SK-N-SH (cell line): Measurements from ENCODE around the gene KLHL22. TPM values are rescaled to one million over a fixed set of nuclear protein-coding genes. Genes with fewer than 3 reads are reported as not detected.
A peak's percentile ranks its signal among the peaks of the same experiment; 100 is the strongest.

Experiments used
- CTCF ChIA-PET: fragments of 300-600, 350-600 bp; formaldehyde crosslinking; extraction: SDS; loops from one replicate; lab custom pipeline; 2021; lab: Yijun Ruan, JAX
- POLR2A ChIA-PET: fragments of 350-600 bp; sonication (Branson Sonifier 250); formaldehyde crosslinking; extraction: SDS; loops from one replicate; lab custom pipeline; 2020; ENCODE audit warnings: antibody characterized with exemption, inconsistent platforms; lab: Yijun Ruan, JAX
- DNase-seq: peaks from one replicate; pipeline ENCODE4 v3.0.0; 2012
- H2AFZ ChIP-seq: fragments of 200-600 bp; sonication (generic); 2 replicates; pipeline ENCODE4 v1.8.1; 2016; ENCODE audit warnings: antibody characterized with exemption, mild to moderate bottlenecking, low read depth
- H3F3A ChIP-seq: fragments of 200-600 bp; sonication (generic); replicated peaks from 2 replicates; pipeline ENCODE3; 2016; ENCODE audit warnings: antibody characterized with exemption, mild to moderate bottlenecking; ENCODE audit not compliant: insufficient read depth
- H3K27ac ChIP-seq, 2 experiments: fragments of 200-500 bp in 1 of 2; fragments of 200-600 bp in 1 of 2; sonication (Bioruptor generic) in 1 of 2; sonication (generic), shearing (Covaris generic) in 1 of 2; 2 replicates each; pipeline versions ENCODE4 v1.5.1 to v1.6.1; 2014 to 2016; ENCODE audit warnings: low read depth in 2 of 2, inconsistent platforms in 1 of 2, low read length in 1 of 2, mild to moderate bottlenecking in 1 of 2, mixed read lengths in 1 of 2
- H3K27me3 ChIP-seq: fragments of 200-600 bp; sonication (generic), shearing (Covaris generic); 2 replicates; pipeline ENCODE4 v1.6.1; 2016; ENCODE audit warnings: mixed run types; ENCODE audit not compliant: insufficient read depth
- H3K36me3 ChIP-seq, 2 experiments: fragments of 200-500 bp in 1 of 2; fragments of 200-600 bp in 1 of 2; sonication (Bioruptor generic) in 1 of 2; sonication (generic) in 1 of 2; replicated peaks in 1 of 2; 2 replicates each; pipeline versions ENCODE3 to v1.5.1; 2014 to 2016; ENCODE audit warnings: low read length in 1 of 2, mild to moderate bottlenecking in 1 of 2; ENCODE audit not compliant: insufficient read depth in 2 of 2, control insufficient read depth in 1 of 2
- H3K4me1 ChIP-seq, 2 experiments: fragments of 200-500 bp in 1 of 2; fragments of 200-600 bp in 1 of 2; sonication (Bioruptor generic) in 1 of 2; sonication (generic), shearing (Covaris generic) in 1 of 2; 2 replicates each; pipeline versions ENCODE4 v1.5.1 to v1.6.1; 2014 to 2016; ENCODE audit warnings: low read depth in 1 of 2, low read length in 1 of 2, mixed run types in 1 of 2; ENCODE audit not compliant: insufficient read depth in 2 of 2, control insufficient read depth in 1 of 2
- H3K4me2 ChIP-seq: fragments of 200-600 bp; sonication (generic), shearing (Covaris generic); 2 replicates; pipeline ENCODE4 v1.6.1; 2017; ENCODE audit warnings: mixed run types
- H3K4me3 ChIP-seq, 2 experiments: fragments of 200-500 bp in 1 of 2; fragments of 200-600 bp in 1 of 2; sonication (Bioruptor generic) in 1 of 2; sonication (generic), shearing (Covaris generic) in 1 of 2; 2 replicates each; pipeline versions ENCODE4 v1.5.1 to v1.8.1; 2014 to 2016; ENCODE audit warnings: low read depth in 2 of 2, inconsistent platforms in 1 of 2, low read length in 1 of 2, mild to moderate bottlenecking in 1 of 2, mixed read lengths in 1 of 2, moderate library complexity in 1 of 2
- H3K79me2 ChIP-seq: fragments of 200-600 bp; sonication (generic); 2 replicates; pipeline ENCODE4 v1.8.1; 2017; ENCODE audit warnings: mild to moderate bottlenecking; ENCODE audit not compliant: insufficient read depth
- H3K9ac ChIP-seq: fragments of 200-600 bp; sonication (generic); 2 replicates; pipeline ENCODE4 v1.6.1; 2017; ENCODE audit warnings: mixed run types
- H3K9me2 ChIP-seq: fragments of 200-600 bp; sonication (generic); 2 replicates; pipeline ENCODE4 v1.6.1; 2017; ENCODE audit warnings: mixed run types
- H3K9me3 ChIP-seq: fragments of 200-600 bp; sonication (generic); 2 replicates; pipeline ENCODE4 v1.6.1; 2017; ENCODE audit warnings: mixed run types, mild to moderate bottlenecking, moderate library complexity
- H4K20me1 ChIP-seq: fragments of 200-600 bp; sonication (generic); 2 replicates; pipeline ENCODE4 v1.6.1; 2017; ENCODE audit warnings: mild to moderate bottlenecking, mixed run types; ENCODE audit not compliant: insufficient read depth
- EP300 ChIP-seq, 2 experiments: IDR thresholded peaks; 2 replicates each; pipeline versions ENCODE4 v1.4.0 to v1.6.1; 2012; ENCODE audit warnings: borderline replicate concordance in 1 of 2, low read depth in 1 of 2, low read length in 1 of 2
- GABPA ChIP-seq: IDR thresholded peaks from 2 replicates; pipeline ENCODE4 v1.4.0; 2012; ENCODE audit warnings: low read depth, mild to moderate bottlenecking
- NRF1 ChIP-seq: IDR thresholded peaks from 2 replicates; pipeline ENCODE4 v1.6.1; 2012; ENCODE audit warnings: low read depth, mild to moderate bottlenecking, low read length
- POLR2AphosphoS5 ChIP-seq: IDR thresholded peaks from 2 replicates; pipeline ENCODE4 v1.6.1; 2012; ENCODE audit warnings: low read depth, low read length
- RCOR1 ChIP-seq: fragments of 150-350 bp; IDR thresholded peaks from 2 replicates; pipeline ENCODE4 v1.6.1; 2017; ENCODE audit warnings: antibody characterized with exemption, low read length
- SIN3A ChIP-seq: IDR thresholded peaks from 2 replicates; pipeline ENCODE4 v1.6.1; 2012; ENCODE audit warnings: low read depth, mild to moderate bottlenecking, low read length, moderate library complexity, borderline replicate concordance
- SMC3 ChIP-seq: IDR thresholded peaks from 2 replicates; pipeline ENCODE4 v1.6.1; 2012; ENCODE audit warnings: low read depth, low read length, improper control_type of control experiment
- TAF1 ChIP-seq: IDR thresholded peaks from 2 replicates; pipeline ENCODE4 v1.6.1; 2012; ENCODE audit warnings: low read depth, mild to moderate bottlenecking, low read length, moderate library complexity, borderline replicate concordance
- TCF12 ChIP-seq: IDR thresholded peaks from 2 replicates; pipeline ENCODE4 v1.4.0; 2012
- WGBS: methylation state at CpG from one replicate; pipeline ENCODE4 v1.1.6; 2017; ENCODE audit warnings: low lambda C conversion rate; 5-methylcytosine and 5-hydroxymethylcytosine counted together
- polyA plus RNA-seq, 3 experiments: library from polyadenylated mRNA; depleted of rRNA; stranded (reverse); fragments of >200 nt; gene quantifications; 2 replicates each; pipeline ENCODE4 v1.2.3, GENCODE V29; 2012
- TF ChIP-seq, protein P1 (sequence below): IDR thresholded peaks from 2 replicates; pipeline ENCODE4; 2012
- TF ChIP-seq, protein P2 (sequence below): IDR thresholded peaks from 2 replicates; pipeline ENCODE4 v1.4.0; 2012; ENCODE audit warnings: low read depth
- TF ChIP-seq, protein P3 (sequence below): fragments of 150-350 bp; IDR thresholded peaks from 2 replicates; pipeline ENCODE4 v1.6.1; 2016; ENCODE audit warnings: mild to moderate bottlenecking, low read depth, low read length

Gene KLHL22
- polyA plus RNA-seq, 1 of the 3 experiments (the other 2 are of a cell fraction), result 26.5 TPM

DNA sequence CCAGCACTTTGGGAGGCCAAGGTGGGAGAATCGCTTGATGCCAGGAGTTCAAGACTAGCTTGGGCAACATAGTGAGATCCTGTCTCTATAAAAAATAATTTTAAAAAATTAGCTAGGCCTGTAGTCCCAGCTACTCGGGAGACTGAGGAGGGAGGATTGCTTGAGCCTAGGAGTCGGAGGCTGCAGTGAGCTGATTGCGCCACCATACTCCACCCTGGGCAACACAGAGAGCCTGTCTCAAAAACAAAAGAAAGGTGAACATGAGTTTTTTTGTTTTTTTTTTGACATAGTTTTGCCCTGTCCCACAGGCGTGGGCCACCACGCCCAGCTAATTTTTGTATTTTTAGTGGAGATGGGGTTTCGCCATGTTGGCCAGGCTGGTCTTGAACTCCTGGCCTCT lies 29.5 kb upstream of the KLHL22 start:
- CTCF ChIA-PET, result interaction anchor here (0.7 to 2.1 kb wide), 3 partner anchors 11 to 15 kb away, joined by 3 to 6 read pairs (median 5); no protein-coding TSS in a partner anchor
- Histone ChIP-seq H3K9me2 (no peaks in the 10 kb centered on the region), H3K9ac (no peak overlapping the region), H3K27ac (peak overlapping the region in 1 of 2 experiments; percentile 95; a peak in 2 of 4 replicates), H2AFZ (no peak overlapping the region), H3K4me3 (no peak overlapping the region), H3F3A (peaks cover 60% of the 10 kb centered on the region), H3K9me3 (no peaks in the 10 kb centered on the region), H3K27me3 (no peaks in the 10 kb centered on the region), H4K20me1 (peaks cover 57% of the 10 kb centered on the region), H3K36me3 (peaks cover 18 to 28% of the 10 kb centered on the region in 2 experiments), H3K4me1 (peaks cover 30 to 47% of the 10 kb centered on the region in 2 experiments), H3K4me2 (no peak overlapping the region), H3K79me2 (peaks cover 93% of the 10 kb centered on the region)
- TF ChIP-seq POLR2AphosphoS5 (no peak), EP300 (IDR thresholded peaks at IDR 0.05; ENCODE audit: borderline replicate concordance in 1 of 2, low read depth in 1 of 2, low read length in 1 of 2) (no peak), GABPA (no peak), SMC3 (no peak), RCOR1 (no peak), TAF1 (no peak), SIN3A (no peak)
- TF ChIP-seq, protein P1, sequence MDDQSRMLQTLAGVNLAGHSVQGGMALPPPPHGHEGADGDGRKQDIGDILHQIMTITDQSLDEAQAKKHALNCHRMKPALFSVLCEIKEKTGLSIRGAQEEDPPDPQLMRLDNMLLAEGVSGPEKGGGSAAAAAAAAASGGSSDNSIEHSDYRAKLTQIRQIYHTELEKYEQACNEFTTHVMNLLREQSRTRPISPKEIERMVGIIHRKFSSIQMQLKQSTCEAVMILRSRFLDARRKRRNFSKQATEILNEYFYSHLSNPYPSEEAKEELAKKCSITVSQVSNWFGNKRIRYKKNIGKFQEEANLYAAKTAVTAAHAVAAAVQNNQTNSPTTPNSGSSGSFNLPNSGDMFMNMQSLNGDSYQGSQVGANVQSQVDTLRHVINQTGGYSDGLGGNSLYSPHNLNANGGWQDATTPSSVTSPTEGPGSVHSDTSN, result no peak
- TF ChIP-seq, protein P2, sequence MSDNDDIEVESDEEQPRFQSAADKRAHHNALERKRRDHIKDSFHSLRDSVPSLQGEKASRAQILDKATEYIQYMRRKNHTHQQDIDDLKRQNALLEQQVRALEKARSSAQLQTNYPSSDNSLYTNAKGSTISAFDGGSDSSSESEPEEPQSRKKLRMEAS, result no peak
- TF ChIP-seq, protein P3, sequence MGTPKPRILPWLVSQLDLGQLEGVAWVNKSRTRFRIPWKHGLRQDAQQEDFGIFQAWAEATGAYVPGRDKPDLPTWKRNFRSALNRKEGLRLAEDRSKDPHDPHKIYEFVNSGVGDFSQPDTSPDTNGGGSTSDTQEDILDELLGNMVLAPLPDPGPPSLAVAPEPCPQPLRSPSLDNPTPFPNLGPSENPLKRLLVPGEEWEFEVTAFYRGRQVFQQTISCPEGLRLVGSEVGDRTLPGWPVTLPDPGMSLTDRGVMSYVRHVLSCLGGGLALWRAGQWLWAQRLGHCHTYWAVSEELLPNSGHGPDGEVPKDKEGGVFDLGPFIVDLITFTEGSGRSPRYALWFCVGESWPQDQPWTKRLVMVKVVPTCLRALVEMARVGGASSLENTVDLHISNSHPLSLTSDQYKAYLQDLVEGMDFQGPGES, result no peak
- POLR2A ChIA-PET, result no interaction called here
- no peak for DNase-seq
- 97% methylated on average over 7 of the region's 7 CpGs for WGBS

DNA sequence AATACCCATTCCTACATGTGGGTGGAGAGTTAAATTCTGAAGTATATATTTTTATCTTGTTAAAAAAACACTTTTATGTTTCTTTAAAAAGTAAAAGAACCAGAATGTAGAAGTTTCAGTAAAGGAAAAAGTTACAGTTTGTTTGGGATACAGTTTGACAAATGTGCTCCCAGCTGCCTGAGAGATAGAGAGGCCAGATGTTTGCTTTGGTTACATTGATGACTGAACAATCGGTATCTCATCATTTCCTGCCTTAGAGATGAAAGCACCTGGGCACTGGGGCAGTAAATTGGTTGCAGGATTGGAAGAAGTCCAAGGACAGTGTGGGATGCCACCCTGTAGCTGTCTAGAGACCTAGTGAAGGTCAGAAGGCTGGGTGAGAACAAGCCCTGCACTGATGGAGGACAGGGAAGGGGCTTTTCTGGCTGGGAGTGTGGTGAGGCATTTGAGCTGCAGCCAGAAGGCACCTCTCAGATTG lies 28.4 kb upstream of the KLHL22 start:
- POLR2A ChIA-PET, result no interaction called here
- H3K4me3 ChIP-seq, result no peak overlapping the region; a peak in 1 of 4 replicates
- peak; percentile 49 for DNase-seq
- TF ChIP-seq NRF1 (no peak), TCF12 (peak; percentile 27; the same call in 1 of the 2 replicates), RCOR1 (peak; percentile 58)
- TF ChIP-seq, protein P1, result no peak
- no peak overlapping the region for H3K9ac ChIP-seq
- peaks cover 20 to 33% of the 10 kb centered on the region in 2 experiments for H3K36me3 ChIP-seq
- H3K27ac ChIP-seq, result peak overlapping the region; percentile 75 to 95
- no peaks in the 10 kb centered on the region for H3K27me3 ChIP-seq
- no peaks in the 10 kb centered on the region for H3K9me3 ChIP-seq
- no peaks in the 10 kb centered on the region for H3K9me2 ChIP-seq
- H3K4me2 ChIP-seq, result peak overlapping the region; percentile 43; the same call in 1 of the 2 replicates
- H3K4me1 ChIP-seq, result peaks cover 27 to 54% of the 10 kb centered on the region in 2 experiments
- H3K79me2 ChIP-seq, result peaks cover 93% of the 10 kb centered on the region
- H3F3A ChIP-seq, result peaks cover 60% of the 10 kb centered on the region
- CTCF ChIA-PET, result interaction anchor here (1.2 to 1.6 kb wide), 3 partner anchors 10 to 40 kb away, joined by 3 to 6 read pairs (median 4); no protein-coding TSS in a partner anchor
- 5% methylated on average over 1 of the region's 1 CpG for WGBS
- peaks cover 67% of the 10 kb centered on the region for H4K20me1 ChIP-seq
- H2AFZ ChIP-seq, result no peak overlapping the region
